ENCODE results near the gene ERN1. TPM values are rescaled to one million over a fixed set of nuclear protein-coding genes. Genes with fewer than 3 reads are reported as not detected.

The ERN1 gene
- total RNA-seq, 4 donors from 2014 or later: 9.7 to 27.5 (median 13.8) TPM

DNA sequence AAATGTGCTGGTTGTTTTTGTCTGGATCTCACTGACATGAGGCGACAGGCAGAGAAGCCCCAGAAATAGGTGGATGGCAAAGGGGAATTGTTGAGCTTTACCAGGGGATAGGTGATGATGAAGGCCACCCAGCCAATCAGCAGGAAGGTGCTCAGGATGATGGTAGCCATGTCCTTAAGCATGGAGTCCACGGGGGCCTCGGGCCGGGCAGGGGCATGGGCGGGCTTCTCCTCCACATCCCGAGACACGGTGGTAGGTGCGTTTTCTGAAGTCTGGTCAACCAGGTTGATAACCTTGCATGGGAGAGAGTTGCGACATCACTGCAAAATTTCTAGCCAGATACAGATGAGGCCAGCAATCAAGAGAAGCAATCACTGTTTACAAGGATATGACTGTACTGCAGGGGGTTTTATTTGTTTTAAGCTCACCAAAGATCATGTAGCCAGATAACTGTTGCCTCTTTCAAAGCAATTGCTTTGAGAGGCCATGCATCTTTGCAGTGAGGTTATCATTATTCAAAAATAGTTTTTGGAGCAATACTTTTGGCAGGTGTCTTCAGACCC is 72.2 kb downstream of the ERN1 start:
- Histone ChIP-seq H3K4me1 (no peaks in the 10 kb centered on the region), H3K27ac (no peak overlapping the region), H3K36me3 (peaks cover 0 to 56% of the 10 kb centered on the region in 2 donors), H3K27me3 (no peaks in the 10 kb centered on the region), H3K4me3 (no peak overlapping the region), H3K9me3 (no peaks in the 10 kb centered on the region)
- intact Hi-C loops (cut with DNase I; ENCODE audit: low total_unique reads) (no loop called here), in situ Hi-C loops (cut with MboI; ENCODE audit: low sequenced_read_pairs in 4 of 4) (loop anchor here in 1 of 4 donors (25.0 kb wide), 1 partner anchor 230 kb away; no protein-coding TSS in a partner anchor)
- TF ChIP-seq POLR2A (IDR thresholded peaks at IDR 0.05): no peak
- no peak for TF ChIP-seq CTCF (IDR thresholded peaks at IDR 0.05 in 4 of 5, conservative IDR thresholded peaks at IDR 0.05 in 1 of 5)
- DNase-seq: no peak
- no peak for ATAC-seq

DNA sequence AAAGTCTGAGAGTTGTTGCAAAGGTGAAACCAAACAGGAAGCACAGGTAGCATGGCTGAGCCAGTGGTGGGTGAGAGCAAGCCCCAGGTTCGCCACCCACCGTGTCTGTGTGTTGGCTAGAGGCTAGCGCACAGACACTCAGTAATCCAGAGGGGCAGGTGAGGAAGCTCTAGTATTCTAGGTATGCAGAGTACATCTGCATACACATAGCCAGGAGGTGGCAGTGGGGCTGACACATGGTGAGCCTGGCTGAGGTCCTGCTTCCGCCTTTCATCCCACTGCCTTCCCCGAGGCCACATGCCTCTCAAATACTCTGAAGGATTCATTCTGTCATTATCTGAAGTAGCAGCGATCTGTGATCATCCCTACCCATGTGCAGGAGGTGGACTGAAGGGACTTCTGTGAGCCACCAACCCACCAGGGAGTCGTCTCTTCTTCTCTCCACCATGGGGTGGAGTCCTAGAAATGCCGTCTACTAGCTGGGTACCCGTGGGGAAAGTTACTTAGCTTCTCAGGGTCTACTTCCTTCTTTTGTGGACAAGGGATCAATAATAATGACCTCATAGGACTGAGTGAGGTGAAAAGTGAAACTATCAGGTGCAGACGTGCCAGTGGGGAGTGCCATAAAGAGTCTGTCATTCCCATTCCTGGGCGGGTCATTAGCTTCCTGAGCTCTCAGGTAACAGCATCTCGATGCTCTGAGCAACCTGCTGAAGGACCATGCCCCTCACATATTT is 73.5 kb downstream of the ERN1 start:
- Histone ChIP-seq H3K9me3 (no peaks in the 10 kb centered on the region), H3K4me1 (no peaks in the 10 kb centered on the region), H3K27ac (no peak overlapping the region), H3K4me3 (no peak overlapping the region), H3K36me3 (peaks cover 0 to 63% of the 10 kb centered on the region in 2 donors), H3K27me3 (no peaks in the 10 kb centered on the region)
- TF ChIP-seq CTCF (IDR thresholded peaks at IDR 0.05 in 4 of 5, conservative IDR thresholded peaks at IDR 0.05 in 1 of 5) (no peak), POLR2A (IDR thresholded peaks at IDR 0.05) (no peak)
- intact Hi-C loops (cut with DNase I; ENCODE audit: low total_unique reads) (no loop called here), in situ Hi-C loops (cut with MboI; ENCODE audit: low sequenced_read_pairs in 4 of 4) (loop anchor here in 1 of 4 donors (25.0 kb wide), 1 partner anchor 231 kb away; no protein-coding TSS in a partner anchor)
- ATAC-seq (no peak), DNase-seq (no peak)

DNA sequence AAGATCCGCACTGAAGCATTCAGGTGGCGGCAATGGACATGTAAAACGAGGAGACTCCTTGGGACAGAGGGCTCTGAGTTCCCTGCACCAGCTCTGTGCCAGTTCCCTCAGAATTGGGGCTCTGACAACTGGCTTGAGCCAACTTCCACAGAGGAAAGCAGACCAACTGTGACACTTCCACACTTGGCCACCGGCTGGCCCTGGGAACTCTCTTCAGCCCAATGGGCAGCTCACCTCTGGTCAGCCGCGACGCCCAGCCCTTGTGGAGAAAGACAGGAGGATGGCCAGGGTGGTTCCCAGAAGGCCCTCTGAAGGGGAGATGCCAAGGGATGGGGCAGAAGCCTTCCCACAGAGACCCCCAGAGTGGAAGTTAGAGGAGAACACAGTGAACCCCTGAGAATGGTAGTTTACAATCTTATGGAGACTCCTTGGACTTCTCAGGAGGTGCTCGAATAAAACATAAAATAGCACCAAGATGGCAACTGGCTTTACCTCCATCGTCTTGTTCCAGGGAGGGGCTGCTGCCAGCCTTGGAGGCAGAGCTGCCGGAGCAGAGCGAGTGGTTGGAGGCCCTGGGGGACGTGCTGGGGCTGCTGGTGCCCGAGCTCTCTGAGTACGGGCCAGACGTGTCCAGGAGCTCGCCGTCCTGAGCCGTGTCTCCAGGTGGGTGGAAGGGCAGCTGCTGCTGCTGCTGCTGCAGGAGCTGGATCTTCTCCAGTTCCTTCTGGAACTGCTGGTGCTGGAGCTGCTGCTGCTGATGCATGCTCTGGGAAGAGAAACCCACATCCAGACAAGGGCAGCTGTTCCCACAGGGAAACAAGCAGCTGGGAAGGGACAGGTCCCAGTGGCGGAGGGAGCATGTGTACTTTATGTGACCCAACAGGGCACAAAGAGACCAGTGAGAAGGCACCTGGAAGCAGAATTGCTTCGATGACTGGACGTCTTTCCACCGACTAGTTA is 74.5 kb downstream of the ERN1 start:
- no peaks in the 10 kb centered on the region for H3K27me3 ChIP-seq
- intact Hi-C loops (cut with DNase I; ENCODE audit: low total_unique reads): no loop called here
- peaks cover 0 to 68% of the 10 kb centered on the region in 2 donors for H3K36me3 ChIP-seq
- no peak for TF ChIP-seq CTCF (IDR thresholded peaks at IDR 0.05 in 4 of 5, conservative IDR thresholded peaks at IDR 0.05 in 1 of 5)
- TF ChIP-seq POLR2A (IDR thresholded peaks at IDR 0.05): no peak
- DNase-seq: no peak
- no peak overlapping the region for H3K4me3 ChIP-seq
- H3K4me1 ChIP-seq: no peaks in the 10 kb centered on the region
- no peak overlapping the region for H3K27ac ChIP-seq
- no peak for ATAC-seq
- in situ Hi-C loops (cut with MboI; ENCODE audit: low sequenced_read_pairs in 4 of 4): loop anchor here in 1 of 4 donors (25.0 kb wide), 1 partner anchor 232 kb away; no protein-coding TSS in a partner anchor
- no peaks in the 10 kb centered on the region for H3K9me3 ChIP-seq

- no peaks in the 10 kb centered on the region for H3K27me3 ChIP-seq
- H3K27ac ChIP-seq: no peak overlapping the region
- no peak overlapping the region for H3K4me3 ChIP-seq
- no peak for ATAC-seq
- in situ Hi-C loops (cut with MboI; ENCODE audit: low sequenced_read_pairs in 4 of 4): loop anchor here in 1 of 4 donors (25.0 kb wide), 1 partner anchor 233 kb away; no protein-coding TSS in a partner anchor
- peaks cover 0 to 77% of the 10 kb centered on the region in 2 donors for H3K36me3 ChIP-seq
- no peaks in the 10 kb centered on the region for H3K4me1 ChIP-seq
- H3K9me3 ChIP-seq: no peaks in the 10 kb centered on the region
- intact Hi-C loops (cut with DNase I; ENCODE audit: low total_unique reads): no loop called here
- DNase-seq: no peak
- TF ChIP-seq CTCF (IDR thresholded peaks at IDR 0.05 in 4 of 5, conservative IDR thresholded peaks at IDR 0.05 in 1 of 5) (no peak), POLR2A (IDR thresholded peaks at IDR 0.05) (no peak)
Observed at GRCh38 chr17:64054304-64054703, 75.6 kb downstream of the ERN1 start.

All from gastrocnemius medialis (tissue), 4 donors.